C4-2B (cell line): Measurements from ENCODE around the gene CDKN1A.

ENCODE experiments used
- CTCF ChIP-seq: fragments of 450-650 bp; conservative IDR thresholded peaks from 2 replicates; pipeline ENCODE4 v1.5.1; 2017; ENCODE audit warnings: mild to moderate bottlenecking
- ZFX ChIP-seq: fragments of 450-650 bp; IDR thresholded peaks from 2 replicates; pipeline ENCODE4 v1.6.1; 2017

- TF ChIP-seq CTCF (no peak), ZFX (no peak)
Measured at GRCh38 chr6:36670271-36670670, 8.2 kb upstream of the CDKN1A start.
